CD8-positive, alpha-beta memory T cell (primary cell): ENCODE data around the gene KCNC1. TPM values are rescaled to one million over a fixed set of nuclear protein-coding genes. Genes with fewer than 3 reads are reported as not detected.

ENCODE experiments used
- CTCF ChIA-PET: fragments of 350-600 bp; sonication (Branson Sonifier 250); formaldehyde crosslinking; loops from one replicate; lab custom pipeline; 2021; ENCODE audit warnings: antibody characterized with exemption; lab: Charles Lee
- POLR2A ChIA-PET: fragments of 350-600 bp; sonication (Branson Sonifier 250); formaldehyde crosslinking; loops from one replicate; lab custom pipeline; 2021; ENCODE audit warnings: antibody characterized with exemption; lab: Charles Lee
- DNase-seq, 5 donors: peaks; one replicate each; pipeline versions ENCODE4 v3.0.0 to v3.0.0-alpha.2; 2020 to 2022; ENCODE audit warnings: mixed read lengths in 1 of 5
- H3K27ac ChIP-seq: one replicate; pipeline ENCODE4 v1.7.0; 2013; ENCODE audit warnings: low read depth, mild to moderate bottlenecking, low read length, moderate library complexity
- H3K27me3 ChIP-seq: 2 replicates; pipeline ENCODE4 v1.7.0; 2013; ENCODE audit warnings: low read length, mild to moderate bottlenecking; ENCODE audit not compliant: insufficient read depth, poor library complexity, severe bottlenecking
- H3K36me3 ChIP-seq: 2 replicates; pipeline ENCODE4 v1.7.0; 2013; ENCODE audit warnings: mild to moderate bottlenecking, low read length, moderate library complexity; ENCODE audit not compliant: insufficient read depth
- H3K4me1 ChIP-seq: 2 replicates; pipeline ENCODE4 v1.7.0; 2013; ENCODE audit warnings: mild to moderate bottlenecking, low read length, moderate library complexity; ENCODE audit not compliant: insufficient read depth
- H3K4me3 ChIP-seq: 2 replicates; pipeline ENCODE4 v1.7.0; 2013; ENCODE audit warnings: mild to moderate bottlenecking, low read length
- H3K9me3 ChIP-seq: 2 replicates; pipeline ENCODE4 v1.7.0; 2013; ENCODE audit warnings: mild to moderate bottlenecking, low read length
- H3K27ac Mint-ChIP-seq, 8 donors: one replicate each; pipeline ENCODE4 v1.8.0; 2020 to 2021; ENCODE audit warnings: mixed read lengths in 8 of 8, mild to moderate bottlenecking in 6 of 8, inconsistent platforms in 3 of 8, moderate library complexity in 3 of 8
- H3K27me3 Mint-ChIP-seq, 2 donors: one replicate each; pipeline ENCODE4 v1.8.0; 2020 to 2021; ENCODE audit warnings: mixed read lengths in 2 of 2, mild to moderate bottlenecking in 1 of 2, moderate library complexity in 1 of 2
- H3K36me3 Mint-ChIP-seq, 3 donors: one replicate each; pipeline ENCODE4 v1.8.0; 2020 to 2021; ENCODE audit warnings: mixed read lengths in 3 of 3, inconsistent platforms in 1 of 3, mild to moderate bottlenecking in 1 of 3
- H3K4me1 Mint-ChIP-seq, 3 donors: one replicate each; pipeline ENCODE4 v1.8.0; 2020 to 2021; ENCODE audit warnings: mixed read lengths in 3 of 3, inconsistent platforms in 1 of 3, mild to moderate bottlenecking in 1 of 3
- H3K4me3 Mint-ChIP-seq, 7 donors: one replicate each; pipeline ENCODE4 v1.8.0; 2020 to 2021; ENCODE audit warnings: mixed read lengths in 7 of 7, mild to moderate bottlenecking in 6 of 7, moderate library complexity in 4 of 7, inconsistent platforms in 2 of 7
- H3K9me3 Mint-ChIP-seq, 5 donors: one replicate each; pipeline ENCODE4 v1.8.0; 2020 to 2022; ENCODE audit warnings: mixed read lengths in 5 of 5, mild to moderate bottlenecking in 3 of 5, moderate library complexity in 2 of 5, inconsistent platforms in 1 of 5
- polyA plus RNA-seq: library from polyadenylated mRNA; unstranded; fragments of 300-500 nt; fragmentation: Illumina TruSeq; gene quantifications from one replicate; pipeline ENCODE4 v1.2.3, GENCODE V29; 2021
- total RNA-seq, 2 experiments: library from RNA; stranded (reverse); gene quantifications; one replicate each; pipeline ENCODE4 v1.2.3, GENCODE V29; 2021

The KCNC1 gene
- total and polyA plus RNA-seq, 3 experiments from 2014 or later: not detected

- Mint-ChIP-seq H3K27ac (no peak overlapping the region), H3K36me3 (no peaks in the 10 kb centered on the region), H3K27me3 (peaks cover 33 to 54% of the 10 kb centered on the region in 2 donors), H3K4me1 (no peaks in the 10 kb centered on the region), H3K9me3 (no peaks in the 10 kb centered on the region), H3K4me3 (no peak overlapping the region)
- no peak overlapping the region for H3K4me3 ChIP-seq
- peak in 1 of 5 donors; percentile 13 for DNase-seq
- ChIA-PET CTCF (no interaction called here), POLR2A (no interaction called here)
- no peaks in the 10 kb centered on the region for H3K36me3 ChIP-seq
- H3K27me3 ChIP-seq: peaks cover 7% of the 10 kb centered on the region
- H3K4me1 ChIP-seq: no peaks in the 10 kb centered on the region
- no peak overlapping the region for H3K27ac ChIP-seq
- H3K9me3 ChIP-seq: no peaks in the 10 kb centered on the region
Measured at GRCh38 chr11:17724020-17724908, 10.3 kb upstream of the KCNC1 start.

- Histone ChIP-seq H3K4me3 (no peak overlapping the region), H3K36me3 (no peaks in the 10 kb centered on the region), H3K9me3 (no peaks in the 10 kb centered on the region), H3K27ac (no peak overlapping the region), H3K27me3 (peaks cover 7% of the 10 kb centered on the region), H3K4me1 (no peaks in the 10 kb centered on the region)
- Mint-ChIP-seq H3K27ac (no peak overlapping the region), H3K27me3 (peaks cover 38 to 59% of the 10 kb centered on the region in 2 donors), H3K9me3 (no peaks in the 10 kb centered on the region), H3K4me1 (no peaks in the 10 kb centered on the region), H3K4me3 (no peak overlapping the region), H3K36me3 (no peaks in the 10 kb centered on the region)
- CTCF ChIA-PET: no interaction called here
- peak in 1 of 5 donors; percentile 8 for DNase-seq
- POLR2A ChIA-PET: no interaction called here
Measured at GRCh38 chr11:17725174-17725573, 9.4 kb upstream of the KCNC1 start.

- Histone ChIP-seq H3K9me3 (no peaks in the 10 kb centered on the region), H3K36me3 (no peaks in the 10 kb centered on the region), H3K27me3 (peaks cover 14% of the 10 kb centered on the region), H3K27ac (no peak overlapping the region), H3K4me3 (no peak overlapping the region), H3K4me1 (no peaks in the 10 kb centered on the region)
- Mint-ChIP-seq H3K9me3 (no peaks in the 10 kb centered on the region), H3K27me3 (peaks cover 42 to 68% of the 10 kb centered on the region in 2 donors), H3K27ac (no peak overlapping the region), H3K4me1 (peaks cover 3 to 9% (median 7%) of the 10 kb centered on the region in 3 donors), H3K4me3 (no peak overlapping the region), H3K36me3 (no peaks in the 10 kb centered on the region)
- DNase-seq: peak in 1 of 5 donors; percentile 22
- CTCF ChIA-PET: interaction anchor here (0.8 to 2.1 kb wide), 10 partner anchors 8 to 346 kb away, joined by 3 to 8 read pairs (median 4); no protein-coding TSS in a partner anchor
- POLR2A ChIA-PET: no interaction called here
Measured at GRCh38 chr11:17730137-17730536, 4.4 kb upstream of the KCNC1 start.

- Histone ChIP-seq H3K27ac (no peak overlapping the region), H3K4me1 (no peaks in the 10 kb centered on the region), H3K9me3 (no peaks in the 10 kb centered on the region), H3K4me3 (no peak overlapping the region), H3K27me3 (peaks cover 14% of the 10 kb centered on the region), H3K36me3 (no peaks in the 10 kb centered on the region)
- Mint-ChIP-seq H3K4me3 (no peak overlapping the region), H3K4me1 (peaks cover 3 to 9% (median 7%) of the 10 kb centered on the region in 3 donors), H3K36me3 (no peaks in the 10 kb centered on the region), H3K27me3 (peaks cover 39 to 63% of the 10 kb centered on the region in 2 donors), H3K27ac (no peak overlapping the region), H3K9me3 (no peaks in the 10 kb centered on the region)
- peak; percentile 12 to 58 (median 15) for DNase-seq
- ChIA-PET CTCF (interaction anchor here (0.7 to 2.1 kb wide), 17 partner anchors 8 to 347 kb away, joined by 3 to 8 read pairs (median 4); partner anchors contain the start of gene MYOD1), POLR2A (no interaction called here)
Measured at GRCh38 chr11:17730608-17731462, 3.7 kb upstream of the KCNC1 start.

GRCh38 chr11:17733261-17733660 lies 1.3 kb upstream of the KCNC1 start:
- H3K27ac Mint-ChIP-seq: peak overlapping the region in 1 of 8 donors; percentile 34
- no peak overlapping the region for H3K4me3 Mint-ChIP-seq
- CTCF ChIA-PET: interaction anchor here (0.8 to 1.7 kb wide), 2 partner anchors 16 to 19 kb away, joined by 3 read pairs; no protein-coding TSS in a partner anchor

DNA sequence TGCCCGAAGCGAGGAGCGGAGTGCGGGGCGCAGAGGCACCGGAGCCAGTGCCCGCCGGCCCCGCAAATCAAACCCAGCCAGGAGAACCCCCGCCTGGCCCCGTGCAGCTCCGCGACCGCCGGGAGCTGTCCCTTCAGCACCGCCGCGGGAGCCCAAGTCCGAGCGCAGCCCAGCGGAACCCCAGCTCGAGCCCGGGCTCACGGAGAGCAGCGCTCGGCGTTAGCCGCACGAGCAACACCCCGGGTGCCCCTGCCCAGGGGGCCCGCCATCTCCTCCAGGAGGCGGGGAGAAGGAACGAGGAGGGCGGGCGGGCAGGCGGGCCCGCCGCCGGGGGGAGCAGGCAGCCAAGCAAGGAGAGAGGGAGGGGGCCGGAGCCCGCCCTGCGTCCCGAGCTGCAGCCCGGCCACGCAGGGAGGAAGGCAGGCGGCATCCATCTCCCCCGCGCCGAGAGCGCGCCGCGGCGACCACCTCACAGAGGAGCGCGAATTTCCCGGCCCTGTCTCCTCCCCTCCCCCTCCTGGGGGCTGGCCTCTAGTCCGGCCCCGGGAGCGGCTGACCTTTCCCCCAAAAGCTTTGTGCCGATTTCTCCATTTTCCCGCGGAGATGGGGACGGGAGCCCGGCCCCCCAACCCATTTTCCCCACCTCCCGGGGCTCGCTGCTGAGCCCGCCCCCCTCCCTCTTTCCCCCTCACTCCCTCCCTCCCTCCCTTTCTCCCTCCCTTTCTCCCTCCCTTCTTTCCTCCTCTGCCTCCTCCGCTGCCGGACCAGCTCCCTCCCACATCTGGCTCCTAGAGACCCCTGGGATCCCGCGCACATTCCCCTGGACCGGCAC lies 621 bp downstream of the KCNC1 start:
- H3K4me3 Mint-ChIP-seq: no peak overlapping the region
- Histone ChIP-seq H3K36me3 (no peaks in the 10 kb centered on the region), H3K9me3 (no peaks in the 10 kb centered on the region), H3K4me1 (no peaks in the 10 kb centered on the region), H3K4me3 (no peak overlapping the region), H3K27me3 (peaks cover 19% of the 10 kb centered on the region), H3K27ac (no peak overlapping the region)
- peaks cover 40 to 59% of the 10 kb centered on the region in 2 donors for H3K27me3 Mint-ChIP-seq
- H3K27ac Mint-ChIP-seq: no peak overlapping the region
- H3K36me3 Mint-ChIP-seq: peaks cover 0 to 2% (median 0%) of the 10 kb centered on the region in 3 donors
- peaks cover 5 to 12% (median 9%) of the 10 kb centered on the region in 3 donors for H3K4me1 Mint-ChIP-seq
- ChIA-PET POLR2A (no interaction called here), CTCF (no interaction called here)
- peak in 2 of 5 donors; percentile 6 to 39 for DNase-seq
- H3K9me3 Mint-ChIP-seq: no peaks in the 10 kb centered on the region

More at GRCh38 chr11:17733261-17733660, 1.3 kb upstream of the KCNC1 start:
- peaks cover 0 to 2% (median 0%) of the 10 kb centered on the region in 3 donors for H3K36me3 Mint-ChIP-seq
- H3K9me3 Mint-ChIP-seq: no peaks in the 10 kb centered on the region
- no peaks in the 10 kb centered on the region for H3K9me3 ChIP-seq
- POLR2A ChIA-PET: no interaction called here
- H3K27me3 ChIP-seq: peaks cover 19% of the 10 kb centered on the region
- peak in 1 of 5 donors; percentile 29 for DNase-seq
- H3K27me3 Mint-ChIP-seq: peaks cover 47 to 68% of the 10 kb centered on the region in 2 donors
- no peak overlapping the region for H3K27ac ChIP-seq
- peaks cover 5 to 12% (median 9%) of the 10 kb centered on the region in 3 donors for H3K4me1 Mint-ChIP-seq
- H3K4me3 ChIP-seq: no peak overlapping the region
- no peaks in the 10 kb centered on the region for H3K36me3 ChIP-seq
- H3K4me1 ChIP-seq: no peaks in the 10 kb centered on the region

DNA sequence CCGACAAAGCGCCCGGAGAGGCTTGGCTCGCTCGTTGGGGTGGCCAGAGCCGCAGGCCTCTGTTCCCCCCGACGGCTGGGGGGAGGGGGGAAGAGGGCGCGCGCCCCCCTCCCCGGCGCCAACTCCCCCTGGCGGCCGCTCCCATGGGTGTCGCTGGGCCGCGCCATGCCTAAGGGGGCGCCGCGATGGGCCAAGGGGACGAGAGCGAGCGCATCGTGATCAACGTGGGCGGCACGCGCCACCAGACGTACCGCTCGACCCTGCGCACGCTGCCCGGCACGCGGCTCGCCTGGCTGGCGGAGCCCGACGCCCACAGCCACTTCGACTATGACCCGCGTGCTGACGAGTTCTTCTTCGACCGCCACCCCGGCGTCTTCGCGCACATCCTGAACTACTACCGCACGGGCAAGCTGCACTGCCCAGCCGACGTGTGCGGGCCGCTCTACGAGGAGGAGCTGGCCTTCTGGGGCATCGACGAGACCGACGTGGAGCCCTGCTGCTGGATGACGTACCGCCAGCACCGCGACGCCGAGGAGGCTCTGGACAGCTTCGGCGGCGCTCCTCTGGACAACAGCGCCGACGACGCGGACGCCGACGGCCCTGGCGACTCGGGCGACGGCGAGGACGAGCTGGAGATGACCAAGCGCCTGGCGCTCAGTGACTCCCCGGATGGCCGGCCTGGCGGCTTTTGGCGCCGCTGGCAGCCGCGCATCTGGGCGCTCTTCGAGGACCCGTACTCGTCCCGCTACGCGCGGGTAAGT lies 1.4 kb downstream of the KCNC1 start:
- Histone ChIP-seq H3K36me3 (no peaks in the 10 kb centered on the region), H3K27ac (no peak overlapping the region), H3K4me3 (no peak overlapping the region), H3K9me3 (no peaks in the 10 kb centered on the region), H3K27me3 (peaks cover 19% of the 10 kb centered on the region), H3K4me1 (no peaks in the 10 kb centered on the region)
- Mint-ChIP-seq H3K4me1 (peaks cover 5 to 12% (median 9%) of the 10 kb centered on the region in 3 donors), H3K9me3 (no peaks in the 10 kb centered on the region), H3K27me3 (peaks cover 40 to 51% of the 10 kb centered on the region in 2 donors), H3K27ac (no peak overlapping the region), H3K36me3 (peaks cover 0 to 2% (median 0%) of the 10 kb centered on the region in 3 donors), H3K4me3 (peak overlapping the region in 1 of 7 donors; percentile 39)
- DNase-seq: peak in 1 of 5 donors; percentile 45
- CTCF ChIA-PET: no interaction called here
- POLR2A ChIA-PET: no interaction called here
